Mesenchymal stem cell (in vitro differentiated cells and primary cell): ENCODE data around the gene RPA1.

Experiments
- DNase-seq: peaks from one replicate; pipeline ENCODE4 v3.0.0-alpha.2; 2013
- H2AFZ ChIP-seq: one replicate; pipeline ENCODE4 v1.6.1; 2013; ENCODE audit warnings: low read depth, mild to moderate bottlenecking, control low read depth, inconsistent platforms, low read length, moderate library complexity
- H2AK5ac ChIP-seq: 2 replicates; pipeline ENCODE4 v1.6.1; 2013; ENCODE audit warnings: low read length, moderate library complexity, mild to moderate bottlenecking, inconsistent platforms; ENCODE audit not compliant: severe bottlenecking
- H2BK120ac ChIP-seq: one replicate; pipeline ENCODE4 v1.6.1; 2013; ENCODE audit warnings: low read depth, mild to moderate bottlenecking, inconsistent platforms, low read length, moderate library complexity
- H2BK12ac ChIP-seq, 2 experiments: one replicate each; pipeline ENCODE4 v1.6.1; 2013; ENCODE audit warnings: inconsistent platforms in 2 of 2, low read length in 2 of 2, mild to moderate bottlenecking in 2 of 2, moderate library complexity in 2 of 2, control low read depth in 1 of 2
- H2BK15ac ChIP-seq: one replicate; pipeline ENCODE4 v1.6.1; 2013; ENCODE audit warnings: mild to moderate bottlenecking, low read depth, inconsistent platforms; ENCODE audit not compliant: poor library complexity, severe bottlenecking
- H2BK5ac ChIP-seq: 2 replicates; pipeline ENCODE4 v1.6.1; 2013; ENCODE audit warnings: low read depth, mild to moderate bottlenecking, low read length, control low read depth, inconsistent platforms; ENCODE audit not compliant: poor library complexity, severe bottlenecking
- H3K14ac ChIP-seq, 2 experiments: one replicate each; pipeline ENCODE4 v1.6.1; 2013; ENCODE audit warnings: inconsistent platforms in 2 of 2, low read length in 2 of 2, control low read depth in 1 of 2, mild to moderate bottlenecking in 1 of 2, moderate library complexity in 1 of 2
- H3K18ac ChIP-seq, 2 experiments: one replicate each; pipeline ENCODE4 v1.6.1; 2013; ENCODE audit warnings: inconsistent platforms in 2 of 2, low read length in 2 of 2, control low read depth in 1 of 2, low read depth in 1 of 2, mild to moderate bottlenecking in 1 of 2
- H3K23ac ChIP-seq, 2 experiments: one replicate each; pipeline ENCODE4 v1.6.1; 2013; ENCODE audit warnings: inconsistent platforms in 2 of 2, low read length in 2 of 2, mild to moderate bottlenecking in 2 of 2, moderate library complexity in 2 of 2, control low read depth in 1 of 2
- H3K27ac ChIP-seq: 2 replicates; pipeline ENCODE4 v1.5.1; 2013; ENCODE audit warnings: mild to moderate bottlenecking, moderate library complexity, low read length, control low read depth, inconsistent platforms; ENCODE audit not compliant: poor library complexity, severe bottlenecking
- H3K27me3 ChIP-seq, 2 experiments: 2 replicates each; pipeline versions ENCODE4 v1.6.1 to v1.7.0; 2013; ENCODE audit warnings: low read length in 2 of 2, mild to moderate bottlenecking in 2 of 2, moderate library complexity in 2 of 2, control low read depth in 1 of 2, inconsistent platforms in 1 of 2; ENCODE audit not compliant: control insufficient read depth in 1 of 2, insufficient read depth in 1 of 2
- H3K36me3 ChIP-seq, 2 experiments: 2 replicates each; pipeline versions ENCODE4 v1.6.1 to v1.7.0; 2013; ENCODE audit warnings: low read length in 2 of 2, control low read depth in 1 of 2, inconsistent platforms in 1 of 2, low read depth in 1 of 2, mild to moderate bottlenecking in 1 of 2; ENCODE audit not compliant: insufficient read depth in 2 of 2, control insufficient read depth in 1 of 2
- H3K4ac ChIP-seq, 2 experiments: one replicate each; pipeline ENCODE4 v1.6.1; 2013; ENCODE audit warnings: inconsistent platforms in 2 of 2, low read length in 2 of 2, mild to moderate bottlenecking in 2 of 2, moderate library complexity in 2 of 2, control low read depth in 1 of 2, low read depth in 1 of 2
- H3K4me1 ChIP-seq: 2 replicates; pipeline ENCODE4 v1.6.1; 2013; ENCODE audit warnings: low read depth, low read length, control low read depth; ENCODE audit not compliant: control insufficient read depth, insufficient read depth
- H3K4me2 ChIP-seq: 2 replicates; pipeline ENCODE4 v1.6.1; 2013; ENCODE audit warnings: low read length, mild to moderate bottlenecking, inconsistent platforms; ENCODE audit not compliant: poor library complexity, severe bottlenecking
- H3K4me3 ChIP-seq, 2 experiments: 2 replicates each; pipeline versions ENCODE4 v1.5.1 to v1.7.0; 2013; ENCODE audit warnings: low read length in 2 of 2, mild to moderate bottlenecking in 2 of 2, control low read depth in 1 of 2, low read depth in 1 of 2; ENCODE audit not compliant: insufficient read depth in 1 of 2
- H3K79me1 ChIP-seq: replicated peaks from 2 replicates; pipeline ENCODE4 v1.6.1; 2013; ENCODE audit warnings: mild to moderate bottlenecking, control low read depth, low read length, inconsistent platforms; ENCODE audit not compliant: poor library complexity, severe bottlenecking
- H3K9ac ChIP-seq: 2 replicates; pipeline ENCODE4 v1.7.0; 2013; ENCODE audit warnings: mild to moderate bottlenecking, low read length, moderate library complexity
- H3K9me3 ChIP-seq: 2 replicates; pipeline ENCODE4 v1.7.0; 2013; ENCODE audit warnings: mild to moderate bottlenecking, low read length; ENCODE audit not compliant: control insufficient read depth
- H4K8ac ChIP-seq: one replicate; pipeline ENCODE4 v1.6.1; 2013; ENCODE audit warnings: inconsistent platforms, mild to moderate bottlenecking, low read length, moderate library complexity
- H4K91ac ChIP-seq: one replicate; pipeline ENCODE4 v1.6.1; 2013; ENCODE audit warnings: mild to moderate bottlenecking, low read length, inconsistent platforms
- WGBS: methylation state at CpG from one replicate; pipeline ENCODE4 v1.1.7; 2013; ENCODE audit warnings: mixed read lengths; 5-methylcytosine and 5-hydroxymethylcytosine counted together

RPA1 gene

DNA sequence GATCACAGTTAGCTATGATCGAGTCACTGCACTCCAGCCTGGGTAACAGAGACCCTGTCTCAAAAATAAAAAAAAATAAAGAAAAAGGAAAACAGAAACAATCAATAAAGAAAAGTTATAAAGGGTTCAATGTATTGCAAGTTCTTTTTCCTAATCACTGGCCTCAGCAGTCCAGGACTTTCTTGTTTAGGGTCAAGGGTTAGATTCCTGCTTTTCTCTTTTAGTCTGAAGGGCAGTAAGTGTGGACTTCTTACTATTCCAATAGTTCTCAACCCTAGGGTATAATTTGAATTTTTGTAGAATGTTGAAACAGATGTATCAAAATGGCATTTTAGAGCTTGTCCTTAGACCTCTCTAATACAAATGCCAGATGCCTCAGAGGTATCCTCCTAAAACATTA, 27.4 kb upstream of the RPA1 start:
- Histone ChIP-seq H2AFZ (no peak overlapping the region), H3K4ac (no peak overlapping the region), H3K4me1 (peaks cover under 1% of the 10 kb centered on the region), H3K36me3 (peaks cover 38 to 39% of the 10 kb centered on the region in 2 experiments), H3K18ac (no peak overlapping the region), H2BK120ac (no peak overlapping the region), H4K91ac (no peak overlapping the region), H3K79me1 (peaks cover 12% of the 10 kb centered on the region), H3K9me3 (no peaks in the 10 kb centered on the region), H3K27me3 (no peaks in the 10 kb centered on the region), H2BK12ac (no peak overlapping the region), H2BK15ac (no peak overlapping the region), H3K27ac (no peak overlapping the region), H3K4me2 (no peak overlapping the region), H3K9ac (no peak overlapping the region), H2BK5ac (no peak overlapping the region), H4K8ac (no peak overlapping the region), H3K23ac (no peak overlapping the region), H3K14ac (no peak overlapping the region), H3K4me3 (no peak overlapping the region), H2AK5ac (no peak overlapping the region)
- no peak for DNase-seq
- WGBS, result no CpG with 5 or more reads among the region's 1 CpG

DNA sequence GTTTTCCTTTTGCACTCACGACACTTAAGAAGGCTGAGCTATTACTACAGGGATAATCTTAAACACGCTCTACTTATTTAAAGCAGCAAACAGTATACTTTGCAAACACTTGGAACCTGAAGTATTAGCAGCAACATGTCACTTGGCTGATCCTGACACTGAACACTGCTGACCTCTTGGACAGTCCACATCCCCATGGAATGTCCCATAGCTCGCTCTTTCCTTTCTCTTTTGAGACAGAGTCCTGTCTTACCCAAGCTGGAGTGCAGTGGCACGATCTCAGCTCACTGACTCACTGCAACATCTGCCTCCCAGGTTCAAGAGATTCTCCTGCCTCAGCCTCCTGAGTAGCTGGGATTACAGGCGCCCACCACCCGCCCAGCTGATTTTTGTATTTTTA, 26.5 kb upstream of the RPA1 start:
- H2BK5ac ChIP-seq, result no peak overlapping the region
- peaks cover 31 to 36% of the 10 kb centered on the region in 2 experiments for H3K36me3 ChIP-seq
- H3K18ac ChIP-seq, result no peak overlapping the region
- 94% methylated on average over 6 of the region's 6 CpGs for WGBS
- H3K9me3 ChIP-seq, result no peaks in the 10 kb centered on the region
- H2BK15ac ChIP-seq, result no peak overlapping the region
- H3K27ac ChIP-seq, result no peak overlapping the region
- H3K23ac ChIP-seq, result no peak overlapping the region
- H3K79me1 ChIP-seq, result peaks cover 11% of the 10 kb centered on the region
- H3K14ac ChIP-seq, result no peak overlapping the region
- H2AK5ac ChIP-seq, result no peak overlapping the region
- no peak overlapping the region for H3K4me2 ChIP-seq
- H3K27me3 ChIP-seq, result no peaks in the 10 kb centered on the region
- no peak overlapping the region for H3K4me3 ChIP-seq
- no peak overlapping the region for H4K91ac ChIP-seq
- no peak for DNase-seq
- no peak overlapping the region for H4K8ac ChIP-seq
- no peaks in the 10 kb centered on the region for H3K4me1 ChIP-seq
- H3K4ac ChIP-seq, result no peak overlapping the region
- H2AFZ ChIP-seq, result no peak overlapping the region
- no peak overlapping the region for H2BK12ac ChIP-seq
- no peak overlapping the region for H2BK120ac ChIP-seq
- H3K9ac ChIP-seq, result no peak overlapping the region

DNA sequence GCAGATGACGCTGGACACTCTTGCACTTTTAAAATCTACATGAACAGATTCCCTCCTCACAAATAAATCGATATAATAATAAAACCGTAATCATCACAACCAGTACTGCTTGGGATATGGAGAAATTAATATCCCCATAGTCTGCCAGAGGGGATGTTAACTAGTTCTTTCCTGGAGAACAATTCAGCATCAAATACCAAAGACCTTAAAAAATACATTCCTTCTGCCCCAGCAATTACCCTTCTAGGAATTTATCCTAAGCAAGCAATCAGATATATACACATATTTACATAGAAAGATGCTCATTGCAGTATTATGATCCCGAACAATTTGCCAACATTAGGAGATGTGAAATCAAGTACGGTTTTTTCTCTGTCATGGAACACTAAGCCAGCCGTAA, 21.9 kb upstream of the RPA1 start:
- Histone ChIP-seq H2AK5ac (no peak overlapping the region), H3K4me2 (no peak overlapping the region), H2BK5ac (no peak overlapping the region), H4K8ac (no peak overlapping the region), H3K14ac (no peak overlapping the region), H3K27ac (no peak overlapping the region), H3K9ac (no peak overlapping the region), H2BK15ac (no peak overlapping the region), H2BK12ac (no peak overlapping the region), H3K36me3 (peaks cover 32 to 35% of the 10 kb centered on the region in 2 experiments), H3K4me3 (no peak overlapping the region), H4K91ac (no peak overlapping the region), H3K18ac (no peak overlapping the region), H3K4ac (no peak overlapping the region), H3K79me1 (peaks cover 18% of the 10 kb centered on the region), H2BK120ac (no peak overlapping the region), H3K4me1 (peaks cover under 1% of the 10 kb centered on the region), H3K27me3 (no peaks in the 10 kb centered on the region), H3K23ac (no peak overlapping the region), H2AFZ (no peak overlapping the region), H3K9me3 (no peaks in the 10 kb centered on the region)
- no peak for DNase-seq
- WGBS, result 96% methylated on average over 5 of the region's 6 CpGs

DNA sequence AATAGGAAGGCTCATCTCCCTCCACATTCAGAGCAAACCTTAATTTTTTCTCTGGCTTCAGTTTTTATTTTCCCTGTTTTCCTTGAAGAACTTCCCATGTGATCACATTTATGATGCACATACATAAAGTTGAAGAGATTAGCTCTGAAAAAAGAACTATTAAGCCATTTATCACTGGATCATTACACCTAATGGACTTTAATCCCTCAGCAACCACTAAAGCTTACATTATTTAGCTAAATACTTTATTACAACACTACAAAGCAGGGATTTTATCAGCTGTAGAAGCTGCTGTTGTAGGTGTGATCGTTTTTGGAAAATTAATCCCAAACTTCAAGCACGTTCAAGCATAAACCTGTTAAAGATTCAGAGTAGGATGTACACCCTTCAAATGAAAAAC, 21.2 kb upstream of the RPA1 start:
- Histone ChIP-seq H2AK5ac (no peak overlapping the region), H3K27me3 (no peaks in the 10 kb centered on the region), H3K79me1 (peaks cover 17% of the 10 kb centered on the region), H3K27ac (no peak overlapping the region), H4K91ac (no peak overlapping the region), H3K36me3 (peaks cover 28 to 30% of the 10 kb centered on the region in 2 experiments), H3K4me2 (no peak overlapping the region), H2BK5ac (no peak overlapping the region), H3K9ac (no peak overlapping the region), H4K8ac (no peak overlapping the region), H3K23ac (no peak overlapping the region), H3K14ac (no peak overlapping the region), H3K9me3 (no peaks in the 10 kb centered on the region), H2AFZ (no peak overlapping the region), H3K4ac (no peak overlapping the region), H2BK120ac (no peak overlapping the region), H3K18ac (no peak overlapping the region), H2BK15ac (no peak overlapping the region), H3K4me1 (peaks cover 5% of the 10 kb centered on the region), H2BK12ac (no peak overlapping the region), H3K4me3 (no peak overlapping the region)
- DNase-seq, result no peak
- WGBS, result 96% methylated on average over 2 of the region's 2 CpGs
